Psoas muscle (tissue), 8 donors: ENCODE measurements around the gene WNT3A. TPM values are rescaled to one million over a fixed set of nuclear protein-coding genes. Genes with fewer than 3 reads are reported as not detected.
A peak's percentile ranks its signal among the peaks of the same experiment; 100 is the strongest.

ENCODE experiments used
- ATAC-seq, 4 donors: fragments of 200-7000 bp; cut with Tn5 transposase; one replicate each; pipeline ENCODE4 v1.9.1; 2020; ENCODE audit warnings: moderate library complexity in 3 of 4, mild to moderate bottlenecking in 2 of 4
- DNase-seq, 2 donors: peaks; one replicate each; pipeline ENCODE4 v3.0.0-alpha.2; 2020
- H3K27ac ChIP-seq: fragments of 200-600 bp; one replicate; pipeline ENCODE4 v1.8.0; 2022
- H3K27me3 ChIP-seq, 3 donors: fragments of 200-600 bp in 1 of 3; one replicate each; pipeline versions ENCODE4 v1.6.1 to v1.8.0; 2013 to 2022; ENCODE audit warnings: low read length in 2 of 3, mild to moderate bottlenecking in 2 of 3, moderate library complexity in 1 of 3; ENCODE audit not compliant: insufficient read depth in 3 of 3
- H3K36me3 ChIP-seq, 2 donors: fragments of 200-600 bp in 1 of 2; one replicate each; pipeline versions ENCODE4 v1.6.1 to v1.8.0; 2013 to 2022; ENCODE audit warnings: low read depth in 1 of 2, mild to moderate bottlenecking in 1 of 2, moderate library complexity in 1 of 2; ENCODE audit not compliant: insufficient read depth in 1 of 2
- H3K4me1 ChIP-seq: fragments of 200-600 bp; one replicate; pipeline ENCODE4 v1.8.0; 2022
- H3K4me3 ChIP-seq: fragments of 200-600 bp; one replicate; pipeline ENCODE4 v1.8.0; 2022; ENCODE audit warnings: mild to moderate bottlenecking
- H3K9me3 ChIP-seq: fragments of 200-600 bp; one replicate; pipeline ENCODE4 v1.8.0; 2022
- CTCF ChIP-seq: fragments of 200-600 bp; IDR thresholded peaks from one replicate; pipeline ENCODE4 v1.8.0; 2022; ENCODE audit warnings: antibody characterized with exemption
- WGBS, 3 donors: extraction: QIAGEN DNeasy Blood & Tissue Kit; methylation state at CpG; one replicate each; pipeline versions ENCODE4 v1.1.6 to v1.1.7; 2013; 5-methylcytosine and 5-hydroxymethylcytosine counted together
- intact Hi-C, 2 donors: fragments of 100-400 bp; cut with DNase I; formaldehyde crosslinking; loops; one replicate each; pipeline versions ENCODE4 v1.11.0 to v1.14.2; 2022
- polyA plus RNA-seq, 3 donors: library from polyadenylated mRNA; stranded (reverse); fragments of 200-250 nt; gene quantifications; one replicate each; pipeline ENCODE4 v1.2.3, GENCODE V29; 2013
- total RNA-seq, 4 donors: library from RNA; stranded (reverse); fragmentation: NEBNext Ultra II Directional in 2 of 4; extraction: Animal tissue kit (Norgen Biotek cat#: 25700) in 2 of 4; gene quantifications; one replicate each; pipeline versions ENCODE4 v1.2.1 to v1.2.4, GENCODE V29; 2021 to 2023
- donor health status: healthy with polysubstance abuse.
- donor health status: DM: no; HTN: no; CAD: no; lungs with moderate emphysema.
- donor health status: Bipolar disorder and iron deficiency.
- donor health status: healthy.
- donor health status: DM: yes; HTN: yes; CAD: no.
- donor health status: DM: no; HTN: no; CAD: no.
- donor health status: DM: no; HTN: no; CAD: no.
- donor health status: DM: yes; HTN: yes; CAD: no.

The WNT3A gene
- total and polyA plus RNA-seq, 7 donors, result not detected

- Histone ChIP-seq H3K27me3 (no peaks in the 10 kb centered on the region), H3K9me3 (no peaks in the 10 kb centered on the region), H3K4me1 (peaks cover 27% of the 10 kb centered on the region), H3K36me3 (peaks cover 0 to 22% of the 10 kb centered on the region in 2 donors), H3K4me3 (peak overlapping the region; percentile 98), H3K27ac (peak overlapping the region; percentile 88)
- WGBS, 3 donors, result 2 to 5% (median 3%) methylated on average over 7 to 8 of the region's 8 CpGs
- intact Hi-C loops, result no loop called here
- no peak for TF ChIP-seq CTCF
- DNase-seq (no peak), ATAC-seq (no peak)
These were observed 101.9 kb downstream of the WNT3A start for GRCh38 chr1:228108742-228109072.

DNA sequence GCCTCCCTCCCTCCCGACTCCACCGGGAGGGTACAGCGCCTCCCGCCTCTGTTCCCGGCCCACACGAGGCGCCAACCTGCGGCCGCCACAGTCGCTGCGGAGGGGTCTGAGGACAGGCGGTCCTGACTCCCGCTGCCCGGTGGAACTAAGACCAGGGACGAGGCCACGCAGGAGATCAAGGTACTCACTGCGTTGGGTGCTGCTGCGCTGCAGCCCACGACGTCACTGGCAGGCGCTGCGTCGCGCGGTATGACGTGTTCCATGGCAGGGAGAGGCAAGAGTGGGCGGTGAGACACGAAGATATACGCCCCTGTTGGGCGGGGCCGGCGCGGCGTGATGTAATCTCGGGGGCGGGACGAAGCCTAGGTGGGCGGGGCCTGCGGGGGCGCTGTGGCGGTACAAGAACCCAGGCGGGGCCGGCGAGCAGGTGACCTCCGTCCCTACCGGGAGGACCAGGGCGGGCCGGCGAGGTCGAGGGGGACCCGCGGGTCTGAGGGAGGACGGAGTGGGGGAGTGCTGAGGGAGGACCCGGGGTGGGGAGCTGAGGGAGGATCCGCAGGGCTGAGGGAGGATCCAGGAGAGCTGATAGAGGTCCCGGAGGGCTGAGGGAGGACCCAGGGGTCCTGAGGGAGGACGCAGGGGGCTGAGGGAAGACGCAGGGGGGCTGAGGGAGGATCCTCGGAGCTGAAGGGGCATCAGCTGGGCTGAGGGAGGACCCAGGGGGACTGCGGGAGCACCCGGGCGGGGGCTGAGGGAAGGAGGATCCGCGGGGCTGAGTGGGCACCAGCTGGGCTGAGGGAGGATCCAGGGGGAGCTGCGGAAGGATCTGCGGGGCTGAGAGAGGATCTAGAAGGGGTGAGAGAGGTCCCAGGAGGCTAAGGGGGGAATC lies 102.5 kb downstream of the WNT3A start, which contains the start of gene MRPL55:
MRPL55 (minus strand) TSS at position 227 of the 889 bp plus-strand sequence. CDS start 1,039 bp downstream, outside the sequence.
- peak; percentile 96 to 99 for DNase-seq
- no peaks in the 10 kb centered on the region for H3K27me3 ChIP-seq
- H3K9me3 ChIP-seq, result no peaks in the 10 kb centered on the region
- peak; percentile 9 for TF ChIP-seq CTCF
- intact Hi-C loops, result no loop called here
- H3K4me1 ChIP-seq, result peaks cover 21% of the 10 kb centered on the region
- H3K36me3 ChIP-seq, result peaks cover 0 to 22% of the 10 kb centered on the region in 2 donors
- 0 to 1% (median 0%) methylated on average over 59 to 66 of the region's 66 CpGs for WGBS, 3 donors
- H3K4me3 ChIP-seq, result peak within 1 kb of the TSS; percentile 98
- peak; percentile 94 to 97 (median 96) for ATAC-seq
- peak within 1 kb of the TSS; percentile 88 for H3K27ac ChIP-seq

- Histone ChIP-seq H3K27me3 (no peaks in the 10 kb centered on the region), H3K36me3 (peaks cover 0 to 22% of the 10 kb centered on the region in 2 donors), H3K27ac (peak overlapping the region; percentile 88), H3K4me3 (peak overlapping the region; percentile 98), H3K9me3 (no peaks in the 10 kb centered on the region), H3K4me1 (peaks cover 16% of the 10 kb centered on the region)
- intact Hi-C loops, result no loop called here
- ATAC-seq (no peak), DNase-seq (no peak)
- 25 to 40% (median 30%) methylated on average over 15 of the region's 15 CpGs for WGBS, 3 donors
- TF ChIP-seq CTCF, result no peak
These were observed 103.2 kb downstream of the WNT3A start for GRCh38 chr1:228109962-228110488.

DNA sequence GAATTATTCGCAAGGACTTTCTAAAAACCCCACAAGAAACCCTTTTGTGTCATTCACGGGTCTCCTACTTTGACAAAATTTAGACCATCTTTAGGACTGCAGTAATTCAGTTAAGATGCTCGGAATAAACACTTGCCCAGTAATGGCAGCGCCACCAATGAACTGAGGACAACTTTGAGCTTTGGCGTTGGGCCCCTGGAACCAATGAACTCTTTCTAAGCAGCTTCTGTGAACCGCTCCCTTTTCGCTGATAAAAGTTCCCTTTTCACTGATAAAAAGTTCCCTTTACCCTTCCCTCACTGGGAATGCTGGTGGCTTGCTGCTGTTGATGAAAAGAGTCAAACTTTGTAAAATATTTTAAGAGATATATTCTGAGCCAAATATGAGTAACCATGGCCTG lies 103.8 kb downstream of the WNT3A start:
- Histone ChIP-seq H3K27me3 (no peaks in the 10 kb centered on the region), H3K27ac (no peak overlapping the region), H3K4me1 (peaks cover 16% of the 10 kb centered on the region), H3K36me3 (peaks cover 0 to 22% of the 10 kb centered on the region in 2 donors), H3K4me3 (no peak overlapping the region), H3K9me3 (no peaks in the 10 kb centered on the region)
- intact Hi-C loops, result no loop called here
- no peak for DNase-seq
- TF ChIP-seq CTCF, result no peak
- 86 to 92% (median 90%) methylated on average over 7 of the region's 7 CpGs for WGBS, 3 donors
- ATAC-seq, result no peak

Other genes with a start within 250 kb of the WNT3A start
- gene PRSS38, start 191.3 kb upstream of the WNT3A start, total RNA-seq, result not detected
- gene PRSS38, start 191.3 kb upstream of the WNT3A start, polyA plus RNA-seq, result not detected
- gene WNT9A, start 59.1 kb upstream of the WNT3A start, total RNA-seq, result 10 to 100 TPM in 3 of 4 donors, 1 to 10 TPM in 1; 7.6 to 49.7 (median 23.1) TPM
- 10 to 100 TPM in 2 of 3 donors, 1 to 10 TPM in 1; 7.9 to 25.8 (median 18.1) TPM for gene WNT9A, start 59.1 kb upstream of the WNT3A start, polyA plus RNA-seq
- 100 to 1,000 TPM; 176 to 328 (median 256) TPM for gene ARF1, start 75.7 kb downstream of the WNT3A start, total RNA-seq
- 100 to 1,000 TPM; 257 to 612 (median 345) TPM for gene ARF1, start 75.7 kb downstream of the WNT3A start, polyA plus RNA-seq
- 1 to 10 TPM; 3.6 to 6.5 (median 5.1) TPM for gene C1orf35, start 96.3 kb downstream of the WNT3A start, total RNA-seq
- 1 to 10 TPM; 5.7 to 8.2 (median 7.8) TPM for gene C1orf35, start 96.3 kb downstream of the WNT3A start, polyA plus RNA-seq
- 10 to 100 TPM; 35.7 to 43.4 (median 39.2) TPM for gene MRPL55, start 102.3 kb downstream of the WNT3A start, total RNA-seq
- gene MRPL55, start 102.3 kb downstream of the WNT3A start, polyA plus RNA-seq, result 10 to 100 TPM; 70.9 to 86.2 (median 81.8) TPM
- 100 to 1,000 TPM in 1 of 4 donors, 10 to 100 TPM in 3; 90.2 to 122 (median 92.8) TPM for gene GUK1, start 133.3 kb downstream of the WNT3A start, total RNA-seq
- 100 to 1,000 TPM; 161 to 271 (median 166) TPM for gene GUK1, start 133.3 kb downstream of the WNT3A start, polyA plus RNA-seq
- under 1 TPM; 0.37 to 0.92 (median 0.52) TPM for gene GJC2, start 142.9 kb downstream of the WNT3A start, total RNA-seq
- gene GJC2, start 142.9 kb downstream of the WNT3A start, polyA plus RNA-seq, result under 1 TPM; 0.19 to 0.40 (median 0.20) TPM
- 10 to 100 TPM; 11.3 to 26.2 (median 17.8) TPM for gene IBA57, start 158.8 kb downstream of the WNT3A start, total RNA-seq
- 10 to 100 TPM in 2 of 3 donors, 1 to 10 TPM in 1; 7.7 to 16.0 (median 11.5) TPM for gene IBA57, start 158.8 kb downstream of the WNT3A start, polyA plus RNA-seq
- 1,000 to 10,000 TPM; 1,061 to 1,869 (median 1,568) TPM for gene OBSCN, start 201.0 kb downstream of the WNT3A start, total RNA-seq
- gene OBSCN, start 201.0 kb downstream of the WNT3A start, polyA plus RNA-seq, result 100 to 1,000 TPM; 397 to 658 (median 442) TPM